NCI-H1417 (cell line): ENCODE measurements around the gene PEDS1.
A peak's percentile ranks its signal among the peaks of the same experiment; 100 is the strongest.
"Not testable (repeated sequence)": the region's sequence is repeated elsewhere in the genome, so short reads cannot be mapped to it uniquely, and the experiment has no call there.

Experiments used
- DNase-seq, 3 experiments: peaks; one replicate each; lab custom pipeline; 2025; lab: John Stamatoyannopoulos, UW

PEDS1 gene

DNA sequence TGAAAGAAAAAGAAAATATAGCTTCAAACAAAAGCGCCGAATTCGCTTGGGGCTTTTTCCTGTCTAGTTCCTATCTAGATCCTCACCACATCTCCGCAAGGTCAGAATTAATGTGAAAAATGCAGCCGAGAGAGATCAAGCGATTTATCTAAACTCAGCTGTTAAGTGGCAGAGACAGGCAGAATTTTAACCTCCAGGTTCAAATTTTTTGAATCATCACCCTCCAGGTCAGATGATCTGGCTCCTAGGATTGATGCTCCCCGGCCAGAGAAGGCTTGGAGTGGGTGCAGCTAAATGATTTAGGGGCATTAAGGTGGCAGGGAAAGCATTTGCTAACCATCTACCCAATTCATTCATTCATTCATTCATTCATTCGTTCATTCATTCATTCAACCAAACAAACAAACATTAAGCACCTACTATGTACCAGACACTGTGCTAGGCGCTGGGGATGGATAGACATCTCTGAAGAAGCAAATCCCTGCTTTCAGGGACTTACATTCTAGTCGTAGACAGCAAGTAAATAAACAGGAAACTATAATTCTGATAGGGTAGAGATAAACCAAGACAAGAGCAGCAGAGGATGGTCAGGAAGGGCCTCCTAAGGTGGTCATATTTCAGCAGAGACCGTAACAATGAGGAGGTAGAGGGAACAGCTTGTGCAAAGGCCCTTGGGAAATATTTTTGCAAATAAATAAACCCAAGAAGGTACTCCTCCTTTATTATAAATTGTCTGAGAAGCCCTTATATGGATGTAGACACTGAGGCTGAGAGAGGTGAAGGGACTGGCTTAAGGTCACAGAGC, 39.9 kb downstream of the PEDS1 start:
- DNase-seq, result no peak

DNA sequence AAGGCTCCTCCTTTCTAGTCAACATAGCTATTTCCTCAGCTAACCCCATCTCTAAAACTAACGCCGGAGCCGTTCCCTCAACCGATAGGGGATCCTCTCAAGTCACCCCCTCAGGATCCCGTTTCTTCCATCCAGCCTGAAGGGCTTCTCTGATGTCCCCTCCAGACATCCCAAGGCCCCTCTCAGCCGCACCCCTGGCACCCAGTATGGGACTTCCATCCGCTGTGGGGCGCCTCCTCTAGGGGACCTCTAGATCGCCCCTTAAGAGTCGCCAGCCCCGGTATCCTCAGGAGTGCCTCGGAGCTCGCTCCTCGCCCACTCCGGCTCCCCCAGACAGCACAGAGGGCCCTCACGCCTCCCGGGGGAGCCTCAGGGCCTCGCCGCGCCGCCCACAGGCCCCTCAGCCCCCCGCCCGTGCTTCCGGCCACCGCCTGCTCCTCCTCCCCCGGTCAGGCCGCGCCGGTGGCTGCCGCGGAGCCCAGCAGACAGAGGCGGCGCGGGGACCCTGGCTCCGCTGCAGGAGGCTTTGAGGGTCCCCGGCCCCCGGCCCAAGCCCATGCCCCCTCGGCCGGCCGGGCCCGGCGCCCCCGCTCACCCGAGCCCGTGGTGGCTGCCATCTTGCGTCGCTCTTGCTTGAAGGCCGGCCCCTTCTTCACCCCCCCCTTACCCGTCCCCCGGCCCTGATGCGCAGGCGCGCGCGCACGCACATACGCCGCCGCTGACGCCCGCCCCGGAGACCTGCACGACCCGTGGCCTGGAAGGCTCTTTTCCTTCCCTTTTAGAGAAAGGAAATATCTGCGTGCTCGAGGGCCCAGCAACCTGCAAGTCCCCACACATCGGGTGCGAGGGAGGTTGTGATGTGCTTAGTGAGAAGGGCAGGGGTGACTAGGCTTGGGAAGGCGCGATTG, 40.8 kb downstream of the PEDS1 start, which contains the start of gene UBE2V1:
UBE2V1 (minus strand) TSS at position 639 of the 908 bp plus-strand sequence; CDS start at position 617, 22 bp downstream.
- peak; percentile 80 to 94 (median 93) for DNase-seq

GRCh38 chr20:50111829-50112495, 41.6 kb downstream of the PEDS1 start:
- peak in 1 of 3 experiments; percentile 25 for DNase-seq

DNA sequence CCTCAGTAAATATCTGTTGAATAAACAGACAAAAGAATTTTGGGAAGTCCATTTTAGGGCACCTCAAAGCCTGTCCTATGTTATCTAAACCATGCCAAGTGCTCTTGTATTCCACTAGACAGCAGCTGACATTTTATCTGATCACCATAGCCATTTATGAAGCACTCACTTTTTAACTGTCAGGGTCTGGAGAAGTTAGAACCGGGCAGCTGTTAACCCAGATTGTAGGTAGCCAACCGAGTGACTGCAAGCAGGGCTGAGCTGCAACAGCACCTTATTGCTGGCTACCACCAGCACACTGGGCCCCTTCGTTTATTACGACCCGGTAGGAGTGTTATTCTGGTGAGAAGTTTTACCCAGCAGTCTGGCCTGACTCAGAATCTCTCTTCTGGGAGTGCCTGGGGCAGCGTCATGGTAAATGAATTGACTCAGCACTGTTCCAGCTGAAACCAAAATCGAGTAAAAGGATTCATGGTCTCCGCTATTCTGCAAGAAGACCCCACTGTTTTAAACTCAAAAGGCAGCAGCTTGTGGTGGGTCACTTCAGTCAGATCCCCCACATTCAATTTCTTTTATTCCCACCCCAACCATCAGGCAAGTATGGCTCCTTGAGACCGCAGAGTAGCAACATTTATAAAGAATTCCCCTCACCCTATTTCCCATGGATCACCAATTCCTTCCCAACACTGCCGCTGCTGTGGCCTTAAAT, 42.2 kb downstream of the PEDS1 start:
- no peak for DNase-seq

DNA sequence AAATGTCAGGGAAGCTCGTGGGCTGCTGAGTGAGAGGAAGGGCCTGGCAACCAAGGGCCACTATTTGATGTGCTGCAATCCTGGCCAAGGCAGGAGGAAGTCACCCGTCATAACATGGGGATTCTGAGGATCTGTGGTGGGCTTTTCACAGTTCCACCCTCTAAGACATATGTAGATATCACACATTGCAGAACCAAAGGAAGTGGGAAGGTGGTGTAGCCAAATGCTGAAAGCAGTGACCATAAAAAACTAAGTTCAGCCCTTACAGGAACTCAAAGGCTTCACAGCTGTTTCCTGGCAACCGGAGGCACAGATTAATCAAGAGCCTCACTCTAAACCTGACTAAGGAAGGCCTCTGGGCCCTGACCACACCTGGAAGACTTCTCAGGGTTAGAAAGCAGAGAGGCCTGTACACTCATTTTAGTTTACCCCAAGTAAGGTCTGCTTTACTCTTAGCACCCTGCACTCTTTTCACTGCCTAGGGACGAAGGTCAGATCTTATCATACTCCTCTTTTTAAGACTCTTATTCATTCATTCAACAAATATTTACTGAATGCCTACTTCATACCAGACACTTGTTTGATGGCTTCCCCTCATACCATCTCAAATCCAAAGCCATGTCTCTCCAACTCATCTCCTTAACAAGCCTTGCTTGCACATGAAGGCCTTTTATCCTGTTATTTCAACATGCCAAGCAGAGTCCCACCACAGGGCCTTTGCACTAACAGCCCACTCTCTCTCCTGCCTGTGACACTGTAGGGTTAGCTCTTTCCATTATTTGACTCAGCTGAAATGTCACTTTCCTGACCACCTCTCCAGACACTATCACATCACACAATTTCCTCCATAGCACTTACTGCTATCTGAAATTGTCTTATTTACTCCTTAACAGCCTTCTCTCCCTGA, 43.1 kb downstream of the PEDS1 start:
- DNase-seq, result no peak

GRCh38 chr20:50108556-50109235, 44.8 kb downstream of the PEDS1 start:
- no peak for DNase-seq

DNA sequence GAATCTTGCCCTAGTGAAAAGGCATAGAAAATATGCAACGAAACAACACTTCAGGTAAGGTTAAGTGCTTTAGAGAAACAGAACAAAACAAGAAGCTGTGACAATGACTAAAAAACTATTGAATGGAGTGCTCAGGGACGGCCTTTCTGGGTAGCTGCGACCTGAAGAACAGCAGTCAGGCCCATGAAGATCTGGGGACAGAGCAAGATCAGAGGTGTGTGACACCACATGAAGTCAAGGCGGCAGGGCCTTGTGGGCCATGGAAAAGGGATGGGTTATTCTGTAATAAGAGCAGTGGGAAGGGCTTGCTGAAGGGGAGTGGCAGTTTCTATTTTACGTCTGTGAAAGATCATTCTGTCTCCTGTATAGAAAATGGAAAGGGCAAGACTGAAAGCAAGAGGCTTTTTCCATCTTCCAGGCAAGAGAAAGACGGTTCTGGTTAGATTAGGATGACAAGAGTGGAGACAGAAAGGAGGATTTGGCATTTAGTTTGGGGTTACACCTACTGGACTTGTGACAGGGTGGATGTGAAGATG, 45.7 kb downstream of the PEDS1 start:
- DNase-seq, result no peak

- DNase-seq, result no peak
These were observed 46.4 kb downstream of the PEDS1 start for GRCh38 chr20:50107086-50107660.

DNA sequence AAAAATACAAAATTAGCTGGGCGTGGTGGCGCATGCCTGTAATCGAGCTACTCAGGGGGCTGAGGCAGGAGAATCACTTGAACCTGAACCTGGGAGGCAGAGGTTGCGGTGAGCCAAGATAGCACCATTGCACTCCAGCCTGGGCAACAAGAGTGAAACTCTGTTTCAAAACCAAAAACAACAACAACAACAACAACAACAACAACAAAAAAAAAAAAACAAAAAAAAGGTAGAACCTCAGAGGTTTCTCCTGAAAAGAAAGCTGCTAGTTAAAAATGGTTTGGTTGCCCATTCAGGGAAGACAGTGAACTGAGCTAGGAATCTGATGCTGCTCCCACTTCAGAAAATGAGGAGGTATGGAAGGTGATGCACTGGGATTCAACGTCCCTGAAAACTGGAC, 46.9 kb downstream of the PEDS1 start:
- DNase-seq, result not testable (repeated sequence)
